HG02970 (cell line): ENCODE data around the gene SLC25A28.

Experiments
- ATAC-seq: cut with Tn5 transposase; IDR thresholded peaks from one replicate; pipeline ENCODE4 v1.9.1; 2021; ENCODE audit warnings: mild to moderate bottlenecking, moderate library complexity, moderate number of reproducible peaks; ENCODE audit not compliant: unreplicated experiment, low FRiP score

SLC25A28 gene, protein sequence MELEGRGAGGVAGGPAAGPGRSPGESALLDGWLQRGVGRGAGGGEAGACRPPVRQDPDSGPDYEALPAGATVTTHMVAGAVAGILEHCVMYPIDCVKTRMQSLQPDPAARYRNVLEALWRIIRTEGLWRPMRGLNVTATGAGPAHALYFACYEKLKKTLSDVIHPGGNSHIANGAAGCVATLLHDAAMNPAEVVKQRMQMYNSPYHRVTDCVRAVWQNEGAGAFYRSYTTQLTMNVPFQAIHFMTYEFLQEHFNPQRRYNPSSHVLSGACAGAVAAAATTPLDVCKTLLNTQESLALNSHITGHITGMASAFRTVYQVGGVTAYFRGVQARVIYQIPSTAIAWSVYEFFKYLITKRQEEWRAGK

DNA sequence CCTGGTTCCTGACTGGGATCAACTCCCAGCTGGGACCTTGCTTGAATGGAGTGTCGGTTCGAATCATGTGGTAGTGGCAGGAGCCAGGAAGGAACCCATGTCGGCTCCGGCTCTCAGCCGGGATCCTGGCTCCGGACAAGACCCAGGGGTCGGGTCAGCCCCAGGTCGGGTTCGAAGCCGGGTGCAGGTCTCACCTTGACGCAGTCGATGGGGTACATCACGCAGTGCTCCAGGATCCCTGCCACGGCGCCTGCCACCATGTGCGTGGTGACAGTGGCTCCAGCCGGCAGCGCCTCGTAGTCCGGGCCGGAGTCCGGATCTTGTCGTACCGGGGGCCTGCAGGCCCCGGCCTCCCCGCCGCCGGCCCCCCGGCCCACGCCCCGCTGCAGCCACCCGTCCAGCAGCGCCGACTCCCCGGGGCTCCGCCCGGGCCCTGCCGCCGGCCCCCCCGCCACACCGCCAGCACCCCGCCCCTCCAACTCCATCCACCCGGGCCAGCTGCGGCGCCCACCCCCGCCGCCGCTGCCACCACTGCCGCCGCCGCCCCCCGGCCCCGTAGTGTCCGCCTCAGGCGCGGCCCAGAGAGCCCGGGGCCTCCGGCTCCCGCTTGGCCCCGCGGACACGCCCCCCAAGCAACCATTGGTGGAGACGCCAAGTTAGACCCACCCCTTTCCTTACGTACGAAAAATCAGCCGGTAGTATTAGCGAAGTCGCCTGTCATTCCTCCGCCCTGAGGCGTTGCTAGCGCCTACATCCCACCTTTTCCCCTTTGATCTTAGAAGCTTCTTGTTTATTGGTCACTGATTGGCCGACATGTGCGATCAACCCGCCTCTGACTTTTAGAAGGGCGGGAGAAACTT, at the start of gene SLC25A28:
TSS of gene SLC25A28 (minus strand) at position 589 of the 860 bp plus-strand sequence. CDS start at position 485, 104 bp downstream.
- peak; percentile 84 for ATAC-seq

DNA sequence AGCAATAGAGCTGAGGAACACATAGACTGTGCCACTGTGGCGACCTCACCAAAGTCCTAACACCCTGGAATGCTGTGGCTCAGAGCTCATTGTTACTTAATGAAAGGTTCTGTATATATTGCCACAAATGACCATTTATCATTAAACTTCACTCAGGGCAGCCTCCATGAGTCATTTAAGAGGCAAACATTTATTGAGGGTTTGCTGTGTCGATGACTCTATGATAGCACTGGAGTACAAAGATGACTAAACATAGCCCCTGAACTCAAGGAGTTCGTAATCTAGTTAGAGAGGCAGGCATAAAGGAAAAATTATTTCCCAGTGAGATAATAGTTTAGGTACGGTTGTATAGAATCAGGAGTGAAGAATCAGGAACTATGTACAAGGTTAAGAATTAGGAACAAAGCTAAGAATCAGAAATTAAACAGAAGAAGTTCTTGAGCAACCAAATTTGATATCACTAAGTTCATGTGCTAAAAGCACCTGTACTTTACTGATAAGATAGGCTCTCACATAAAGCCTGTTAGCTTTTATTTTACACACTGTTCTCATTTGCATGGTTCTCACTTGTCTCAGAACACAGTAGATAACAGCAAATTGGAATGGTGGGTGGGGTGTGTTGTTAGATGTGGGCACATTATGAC, 47.0 kb upstream of the SLC25A28 start:
- no peak for ATAC-seq

DNA sequence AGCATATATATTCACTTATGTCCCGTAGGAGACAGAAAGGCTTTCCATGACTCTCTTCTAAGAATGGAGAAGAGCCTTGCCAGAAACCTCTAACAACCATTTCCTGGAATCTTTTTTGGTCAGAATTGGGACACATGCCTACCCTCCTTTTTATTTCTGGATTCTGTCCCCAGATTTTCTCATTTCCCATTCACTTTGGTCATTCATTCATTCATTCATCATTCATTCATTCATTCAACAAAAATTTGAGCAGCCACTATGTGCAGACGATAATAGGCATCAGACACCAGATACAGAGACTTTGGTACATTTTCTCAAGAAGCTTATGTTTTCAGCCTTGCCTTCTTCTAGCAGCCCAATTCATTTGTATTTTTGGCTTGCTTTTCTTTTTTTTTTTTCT, 45.1 kb upstream of the SLC25A28 start:
- ATAC-seq = no peak

DNA sequence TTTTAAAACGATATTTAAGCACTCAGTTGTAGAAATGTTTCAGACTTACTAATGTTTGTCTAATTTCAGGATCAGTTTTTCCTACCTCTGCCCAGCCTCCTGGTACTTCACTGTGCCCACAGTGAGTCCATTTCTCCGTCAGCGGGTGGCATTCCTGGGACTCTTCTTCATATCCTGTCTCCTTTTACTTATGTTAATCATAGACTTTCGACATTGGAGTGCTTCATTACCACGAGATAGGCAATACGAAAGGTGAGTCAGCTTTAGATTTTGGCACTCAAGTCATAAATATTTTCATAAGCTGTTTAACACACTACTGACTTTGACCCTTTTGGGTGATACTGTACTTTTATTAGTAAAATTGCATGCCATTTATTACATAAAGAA, 41.1 kb upstream of the SLC25A28 start:
- no peak for ATAC-seq

DNA sequence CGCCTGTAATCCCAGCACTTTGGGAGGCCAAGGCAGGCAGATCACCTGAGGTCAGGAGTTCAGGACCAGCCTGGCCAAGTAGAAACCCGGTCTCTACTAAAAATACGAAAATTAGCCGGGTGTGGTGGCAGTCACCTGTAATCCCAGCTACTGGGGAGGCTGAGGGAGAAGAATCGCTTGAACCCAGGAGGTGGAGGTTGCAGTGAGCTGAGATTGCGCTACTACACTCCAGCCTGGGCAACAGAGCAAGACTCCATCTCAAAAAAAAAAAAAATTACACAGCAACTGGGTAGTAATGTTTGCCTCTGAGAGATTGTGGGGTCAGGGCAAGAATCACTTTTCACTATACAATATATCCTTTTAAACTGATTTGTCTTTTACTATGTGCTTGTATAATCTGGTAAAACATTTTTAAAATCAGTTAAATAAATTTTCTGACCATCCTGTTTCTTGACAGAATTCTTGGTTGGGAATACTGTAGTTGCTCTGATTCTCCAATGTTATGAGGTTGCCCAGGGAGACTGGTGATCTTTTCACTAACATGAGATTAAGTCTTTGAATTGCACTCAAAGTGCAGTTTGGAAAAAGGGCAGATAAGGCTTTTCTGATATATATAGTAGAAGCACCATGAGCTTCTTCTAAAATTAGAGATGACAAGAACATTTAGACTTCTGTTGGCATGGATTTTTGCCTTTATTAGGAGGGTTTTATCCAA, 40.6 kb upstream of the SLC25A28 start:
- no peak for ATAC-seq

DNA sequence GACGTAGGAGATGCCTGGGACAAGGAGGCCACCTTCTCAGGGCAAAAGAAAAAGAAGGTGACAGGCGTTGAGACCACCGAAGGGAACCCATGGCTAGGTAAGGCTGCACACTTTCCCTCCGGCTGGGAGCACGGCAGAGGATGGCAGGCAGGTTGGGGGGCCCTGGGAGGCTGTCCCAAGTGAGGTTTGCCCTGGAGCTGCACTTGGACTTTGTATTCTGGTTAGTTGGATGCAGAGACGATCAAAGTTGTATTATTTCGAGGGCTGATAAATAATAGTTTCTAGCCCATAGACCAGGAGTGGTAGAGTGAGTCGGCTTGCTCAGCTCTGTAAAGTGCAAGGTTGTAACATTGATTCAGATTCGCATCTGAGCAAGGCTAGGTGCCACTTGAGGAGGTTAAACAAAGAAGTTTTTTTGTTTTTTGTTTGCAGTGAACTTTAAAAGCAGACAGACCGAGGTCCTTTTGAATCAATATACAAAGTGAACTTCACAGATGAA, 39.7 kb upstream of the SLC25A28 start:
- no peak for ATAC-seq

DNA sequence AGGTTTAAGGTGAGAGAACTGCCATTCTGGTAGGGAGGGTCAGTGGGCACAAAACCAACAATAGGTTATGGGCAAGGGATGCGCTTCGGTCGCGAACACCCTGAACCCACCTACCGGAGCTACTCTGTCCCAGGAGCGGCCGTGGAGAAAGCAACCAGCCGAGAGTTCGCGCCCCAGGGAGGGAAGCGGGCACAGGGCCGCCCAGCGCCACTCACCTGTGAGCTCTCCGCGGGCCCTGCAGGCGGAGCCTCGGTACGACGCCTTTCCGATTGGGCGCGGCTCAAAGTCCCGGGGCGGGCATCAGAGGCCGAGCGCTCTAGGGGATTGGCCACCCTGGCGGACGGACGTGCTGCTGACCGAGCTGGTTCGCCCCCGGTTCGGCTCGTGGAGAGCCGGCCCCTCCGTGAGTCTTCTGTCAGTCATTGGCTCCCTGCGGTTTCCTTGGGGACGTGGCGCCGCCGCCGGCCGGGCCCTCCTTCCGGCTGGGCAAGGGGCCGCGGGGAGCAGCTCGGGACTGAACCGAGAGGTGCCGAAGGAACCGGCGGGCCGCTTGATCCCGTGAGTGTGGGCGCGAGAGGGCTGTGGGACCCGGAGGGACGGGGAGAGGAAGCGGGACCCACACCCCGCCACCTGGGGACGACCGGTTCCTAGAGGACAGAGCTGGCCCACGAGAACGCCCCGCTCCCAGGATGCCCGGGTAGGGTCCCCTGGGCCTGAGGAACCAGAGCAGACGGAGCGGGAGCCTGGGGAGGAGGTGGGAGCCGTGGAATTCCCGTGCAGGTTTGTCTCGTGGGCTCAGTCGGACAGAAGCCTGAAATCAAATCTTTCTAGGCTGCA, 39.0 kb upstream of the SLC25A28 start, which contains the start of gene ENTPD7:
TSS of gene ENTPD7 (plus strand) at position 479 of the 837 bp plus-strand sequence. CDS start 448 bp downstream, outside the sequence.
- peak; percentile 99 for ATAC-seq

DNA sequence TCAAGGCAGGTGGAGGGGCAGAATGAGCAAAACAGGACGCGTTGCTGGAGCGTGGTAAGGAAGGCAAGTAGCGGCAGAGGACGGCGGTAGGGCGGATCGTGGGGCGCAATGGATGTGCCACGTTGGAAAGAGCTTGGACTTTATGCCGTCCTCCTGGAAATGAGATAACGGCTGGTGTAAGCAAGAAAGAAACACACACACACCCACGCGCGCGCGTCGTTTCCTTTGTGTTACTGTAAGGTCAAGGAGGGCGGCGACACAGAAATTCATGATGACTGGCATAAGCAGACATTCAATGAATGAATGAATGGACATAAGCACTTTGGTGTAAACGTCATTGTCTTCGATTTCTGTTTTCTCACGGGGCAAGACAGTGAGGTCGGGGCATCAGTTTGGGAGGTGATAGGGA, 38.4 kb upstream of the SLC25A28 start:
- no peak for ATAC-seq

DNA sequence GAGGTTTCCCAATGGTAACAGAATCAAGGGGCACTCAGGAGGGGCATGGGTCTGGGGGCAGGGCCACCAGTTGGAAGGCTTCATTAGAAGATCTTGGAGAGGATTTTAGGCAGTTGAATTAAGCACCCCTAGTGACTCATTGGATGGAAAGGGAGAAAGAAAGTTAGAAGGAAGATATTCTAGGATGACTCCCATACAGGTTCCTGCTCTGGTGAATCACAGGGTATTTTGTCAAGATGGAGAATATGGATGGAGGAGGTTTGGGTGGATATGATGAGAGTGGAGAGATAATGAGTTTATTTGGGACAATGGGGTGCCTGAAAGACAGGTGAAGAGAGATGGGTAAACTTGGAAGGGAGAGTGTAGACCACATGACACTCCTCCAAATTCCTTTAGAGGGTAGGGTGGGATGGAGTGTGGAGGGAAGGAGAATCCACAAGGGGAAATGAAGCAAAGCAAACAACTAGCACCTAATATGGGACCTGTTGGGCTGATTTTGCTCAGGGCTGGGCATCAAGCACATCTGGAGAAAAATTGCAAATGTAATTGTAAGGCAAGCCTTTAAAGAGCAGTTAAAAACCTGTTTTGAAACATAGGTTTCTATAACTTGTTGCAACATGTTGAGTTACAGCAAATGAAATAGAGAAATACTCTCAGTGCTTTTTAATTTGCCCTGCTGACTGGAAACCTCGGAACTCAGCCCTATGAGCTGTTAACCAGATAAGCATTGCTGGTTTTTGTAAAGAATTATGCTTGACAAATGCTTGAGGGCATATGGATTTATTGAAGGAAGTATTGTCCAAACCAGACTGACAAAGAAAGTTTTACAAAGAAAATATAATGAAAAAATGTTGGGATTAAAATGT, 36.2 kb upstream of the SLC25A28 start:
- ATAC-seq = no peak

DNA sequence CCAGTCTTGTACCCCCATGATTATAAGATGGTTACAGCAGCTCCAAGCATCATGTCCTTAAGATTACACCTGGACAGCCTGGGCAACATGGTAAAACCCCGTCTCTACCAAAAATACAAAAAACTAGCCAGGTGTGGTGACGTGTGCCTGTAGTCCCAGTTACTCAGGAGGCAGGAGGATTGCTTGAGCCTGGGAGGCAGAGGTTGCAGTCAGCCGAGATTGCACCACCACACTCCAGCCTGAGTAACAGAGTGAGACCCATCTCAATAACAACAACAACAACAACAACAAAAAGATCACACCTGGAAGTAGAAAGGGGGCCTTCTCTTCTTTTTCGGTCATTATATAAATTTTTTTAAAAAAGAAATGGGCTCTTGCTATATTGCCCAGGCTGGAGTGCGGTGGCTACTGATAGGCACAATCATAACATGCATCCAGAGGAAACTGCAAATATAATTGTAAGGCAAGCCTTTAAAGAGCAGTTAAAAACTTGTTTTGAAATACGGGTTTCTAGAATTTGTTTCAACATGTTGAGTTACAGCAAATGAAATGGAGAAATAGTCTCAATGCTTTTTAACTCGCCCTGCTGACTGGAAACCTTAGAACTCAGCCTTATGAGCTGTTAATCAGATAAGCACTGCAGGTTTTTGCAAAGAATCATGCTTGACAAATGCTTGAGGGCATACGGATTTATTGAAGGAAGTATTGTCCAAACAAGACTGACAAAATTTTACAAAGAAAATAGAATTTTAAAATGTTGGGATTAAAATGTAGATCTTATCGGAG, 34.3 kb upstream of the SLC25A28 start:
- ATAC-seq = no peak

DNA sequence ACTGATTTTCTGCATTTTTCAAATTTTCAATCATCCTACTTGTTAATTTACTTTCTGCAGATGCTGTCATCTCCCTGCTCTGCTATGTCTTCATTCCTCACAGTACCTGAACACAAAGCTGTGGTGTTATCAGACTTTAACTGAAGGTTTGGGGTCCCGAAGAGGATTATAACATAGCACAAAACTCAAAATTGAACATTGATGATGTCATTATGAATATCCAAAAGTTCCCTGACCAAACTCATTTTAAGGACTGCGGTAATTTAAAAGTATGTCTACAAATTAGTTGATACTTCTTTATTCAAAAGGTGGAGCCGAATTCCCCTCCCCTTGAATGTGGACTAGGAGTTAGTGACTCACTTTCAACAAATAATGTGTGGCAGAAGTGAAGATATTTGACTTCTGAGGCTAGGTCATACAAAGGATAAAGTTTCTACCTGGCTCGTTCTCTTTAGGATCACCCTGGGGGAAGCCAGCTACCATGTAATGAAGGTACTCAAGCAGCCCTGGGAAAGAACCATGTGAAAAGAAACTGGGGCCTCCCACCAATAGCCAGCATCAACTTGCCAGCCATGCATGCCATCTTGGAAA, 32.7 kb upstream of the SLC25A28 start:
- ATAC-seq = no peak

DNA sequence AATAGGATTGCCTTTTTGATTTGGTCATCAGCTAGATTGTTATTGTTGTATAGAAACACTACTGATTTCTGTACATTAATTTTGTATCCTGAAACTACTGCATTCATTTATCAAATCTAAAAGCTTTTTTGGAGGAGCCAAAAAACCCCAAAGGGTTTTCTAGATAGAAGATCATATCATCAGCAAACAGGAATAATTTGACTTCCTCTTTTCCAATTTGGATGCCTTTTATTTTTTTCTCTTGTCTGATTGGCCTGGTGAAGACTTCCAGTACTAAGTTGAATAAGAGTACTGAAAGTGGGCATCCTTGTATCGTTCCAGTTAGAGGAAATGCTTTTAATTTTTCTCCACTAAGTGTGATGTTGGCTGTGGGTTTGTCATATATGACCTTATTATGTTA, 28.5 kb upstream of the SLC25A28 start:
- ATAC-seq = no peak

DNA sequence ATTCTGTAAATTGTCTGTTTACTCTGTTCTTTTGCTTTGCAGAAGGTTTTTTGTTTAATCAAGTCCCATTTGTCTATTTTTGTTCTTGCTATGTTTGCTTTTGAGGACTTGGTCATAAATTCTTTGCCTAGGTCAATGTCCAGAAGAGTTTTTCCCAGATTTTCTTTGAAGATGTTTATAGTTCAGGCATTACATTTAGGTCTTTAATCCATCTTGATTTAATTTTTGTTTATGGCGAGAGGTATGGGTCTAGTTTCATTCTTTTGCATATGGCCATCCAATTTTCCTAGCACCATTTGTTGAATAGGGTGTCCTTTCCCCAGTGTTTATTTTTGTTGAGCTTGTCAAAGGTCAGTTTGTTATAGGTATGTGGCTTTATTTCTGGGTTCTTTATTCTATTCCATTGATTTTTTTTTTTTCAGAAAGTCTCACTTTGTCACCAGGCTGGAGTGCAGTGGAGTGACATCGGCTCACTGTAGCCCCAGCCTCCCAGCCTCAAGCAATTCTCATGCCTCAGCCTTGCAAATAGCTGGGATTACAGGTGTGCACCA, 27.4 kb upstream of the SLC25A28 start:
- no peak for ATAC-seq

DNA sequence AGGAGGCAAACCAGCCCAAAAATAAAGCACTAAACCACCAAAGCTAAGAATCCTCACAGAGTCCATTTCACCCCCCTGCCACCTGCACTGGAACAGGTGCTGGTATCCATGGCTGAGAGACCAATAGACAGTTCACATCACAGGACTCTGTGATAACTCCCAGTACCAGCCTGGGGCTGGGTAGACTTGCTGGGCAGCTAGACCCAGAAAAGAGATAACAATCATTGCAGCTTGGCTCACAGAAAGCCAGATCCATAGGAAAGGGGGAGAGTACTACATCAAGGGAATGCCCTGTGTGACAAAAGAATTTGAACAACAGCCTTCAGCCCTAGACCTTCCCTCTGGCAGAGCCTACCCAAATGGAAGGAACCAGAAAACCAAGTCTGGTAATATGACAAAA, 13.6 kb upstream of the SLC25A28 start:
- ATAC-seq = no peak

DNA sequence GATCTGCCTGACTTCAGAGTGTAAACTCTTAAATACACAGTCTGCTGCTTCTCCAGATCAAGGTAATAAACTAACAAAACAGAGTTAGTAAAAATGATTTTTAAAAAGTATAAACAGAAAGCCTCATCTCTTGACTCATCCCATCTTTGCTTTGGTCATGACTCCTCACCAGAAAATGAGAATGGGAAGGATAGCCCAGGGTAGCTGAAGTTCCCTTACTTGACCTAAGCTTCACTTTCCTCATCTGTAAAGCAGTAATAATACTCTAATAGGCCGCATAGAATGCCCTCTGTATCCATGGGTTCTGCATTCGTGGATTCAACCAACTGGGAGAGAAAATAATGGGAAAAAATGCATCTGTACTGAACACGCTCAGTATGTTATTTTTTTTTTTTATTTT, 11.3 kb upstream of the SLC25A28 start:
- no peak for ATAC-seq

DNA sequence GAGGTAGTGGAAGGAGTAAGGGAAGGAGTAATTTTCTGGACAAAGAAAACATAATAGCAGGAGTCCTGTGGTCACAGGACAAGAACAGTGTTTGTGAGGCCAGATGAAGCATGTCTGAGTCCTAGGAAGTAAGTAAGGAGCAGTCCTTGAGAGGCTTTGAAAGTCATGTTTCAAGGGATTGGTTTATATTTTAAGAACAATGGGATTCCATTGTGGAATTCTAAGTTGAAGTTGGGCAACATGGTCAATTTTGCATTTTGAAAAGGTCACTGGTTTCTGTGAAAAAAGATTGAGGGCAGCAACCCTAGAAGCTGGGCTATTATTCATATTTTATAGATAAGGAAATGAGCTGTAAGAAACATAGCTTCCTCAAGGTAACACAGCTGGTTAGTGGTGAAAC, 10.8 kb upstream of the SLC25A28 start:
- ATAC-seq = no peak

DNA sequence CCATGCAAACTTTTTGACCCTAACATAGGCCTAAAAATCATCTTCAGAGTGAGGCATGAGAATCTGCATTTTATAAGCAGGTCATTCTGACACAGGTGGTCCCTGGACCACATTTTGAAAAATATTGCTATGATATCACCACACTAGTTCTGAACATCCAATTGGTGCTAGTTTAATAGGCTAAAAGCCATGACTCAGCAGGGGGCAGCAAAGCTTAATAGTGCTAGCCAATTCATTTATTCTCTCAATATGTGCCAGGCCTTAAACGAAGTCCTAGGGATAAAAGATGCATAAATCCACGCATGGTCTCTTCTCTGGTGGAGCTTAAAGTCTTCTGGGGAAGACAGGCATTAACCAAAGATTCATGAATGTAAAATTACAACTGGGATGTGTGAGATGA, 10.2 kb upstream of the SLC25A28 start:
- ATAC-seq = no peak
